Testis (tissue), 3 donors: ENCODE results near the gene NIPAL4. TPM values are rescaled to one million over a fixed set of nuclear protein-coding genes. Genes with fewer than 3 reads are reported as not detected.

Experiments
- DNase-seq: peaks from one replicate; pipeline ENCODE4 v3.0.0-alpha.2; 2019
- H3K27ac ChIP-seq, 2 donors: fragments of 200-600 bp; sonication (generic); one replicate each; pipeline ENCODE4 v1.5.1; 2019
- H3K27me3 ChIP-seq: fragments of 200-600 bp; sonication (generic); one replicate; pipeline ENCODE4 v1.5.1; 2019
- H3K36me3 ChIP-seq: fragments of 200-600 bp; sonication (generic); one replicate; pipeline ENCODE4 v1.5.1; 2017; ENCODE audit warnings: low read depth; ENCODE audit errors: missing control alignments
- H3K4me1 ChIP-seq: fragments of 200-600 bp; sonication (generic); one replicate; pipeline ENCODE4 v1.5.1; 2019
- H3K4me3 ChIP-seq, 2 donors: fragments of 200-600 bp; sonication (generic); one replicate each; pipeline ENCODE4 v1.5.1; 2017 to 2019
- H3K9me3 ChIP-seq: fragments of 200-600 bp; sonication (generic); one replicate; pipeline ENCODE4 v1.5.1; 2017
- POLR2A ChIP-seq: fragments of 450-650 bp; IDR thresholded peaks from one replicate; pipeline ENCODE4 v1.6.1; 2017; ENCODE audit warnings: antibody characterized with exemption, mild to moderate bottlenecking, moderate library complexity
- WGBS, 2 donors: methylation state at CpG; one replicate each; pipeline ENCODE4 v1.1.5; 2018; 5-methylcytosine and 5-hydroxymethylcytosine counted together
- intact Hi-C: fragments of 100-400 bp; cut with DNase I; formaldehyde crosslinking; loops from one replicate; pipeline ENCODE4 v1.15.1; 2023; ENCODE audit warnings: low total_unique reads
- polyA plus RNA-seq: library from polyadenylated mRNA; stranded (reverse); fragments of 350-450 nt; fragmentation: Illumina TruSeq; extraction: RNeasy Lipid Tissue Mini Kit (QIAGEN cat#74804); gene quantifications from one replicate; pipeline ENCODE4 v1.2.3, GENCODE V29; 2014; ENCODE audit warnings: low read depth, low replicate concordance; ENCODE audit not compliant: insufficient read depth
- total RNA-seq, 2 donors: library from RNA; depleted of rRNA; stranded (reverse); fragments of >200 nt; gene quantifications; one replicate each; pipeline ENCODE4 v1.2.3, GENCODE V29; 2016
- TF ChIP-seq, protein P1 (sequence below), 3 experiments: fragments of 450-650 bp in 2 of 3; fragments of 200-600 bp in 1 of 3; sonication (generic) in 1 of 3; IDR thresholded peaks; one replicate each; pipeline ENCODE4 v1.5.1; 2016 to 2019; ENCODE audit warnings: antibody characterized with exemption in 3 of 3, mild to moderate bottlenecking in 2 of 3, moderate library complexity in 1 of 3

NIPAL4 gene
- total and polyA plus RNA-seq, 3 donors from 2014 or later, result 0.08 to 0.18 TPM; not detected in 1

DNA sequence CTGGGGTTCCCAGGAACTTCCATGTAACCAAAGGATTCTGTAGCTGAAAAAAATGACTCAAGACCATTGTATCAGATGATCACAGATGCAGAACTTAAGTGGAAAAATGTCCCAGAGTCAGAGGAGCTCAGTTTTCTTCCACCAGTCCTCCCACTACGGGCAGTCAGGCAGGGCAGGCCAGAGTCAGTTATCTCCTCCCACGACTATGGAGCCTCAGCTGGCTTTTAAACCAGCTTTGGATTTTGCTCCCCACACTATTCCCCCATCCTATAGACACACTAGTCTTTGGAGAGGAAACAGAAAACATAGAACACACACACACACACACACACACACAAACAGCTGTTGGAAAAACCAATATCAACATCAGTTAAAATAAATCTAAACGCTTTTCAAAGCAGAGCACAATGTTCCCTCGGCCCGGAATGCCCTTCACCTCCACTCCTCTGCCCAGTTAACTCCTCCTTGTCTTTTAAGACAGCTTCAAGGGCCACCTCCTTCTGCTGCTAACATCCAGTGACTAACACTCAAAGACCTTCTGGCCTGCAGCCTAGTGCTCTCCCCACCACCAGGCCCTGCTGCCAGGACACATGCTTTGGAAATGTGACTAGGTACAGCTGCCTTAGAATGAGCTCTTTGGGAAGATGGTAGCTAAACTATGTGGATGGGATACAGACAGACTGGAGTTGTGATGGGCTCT, 56.8 kb downstream of the NIPAL4 start:
- H3K9me3 ChIP-seq, result no peaks in the 10 kb centered on the region
- TF ChIP-seq, protein P1, sequence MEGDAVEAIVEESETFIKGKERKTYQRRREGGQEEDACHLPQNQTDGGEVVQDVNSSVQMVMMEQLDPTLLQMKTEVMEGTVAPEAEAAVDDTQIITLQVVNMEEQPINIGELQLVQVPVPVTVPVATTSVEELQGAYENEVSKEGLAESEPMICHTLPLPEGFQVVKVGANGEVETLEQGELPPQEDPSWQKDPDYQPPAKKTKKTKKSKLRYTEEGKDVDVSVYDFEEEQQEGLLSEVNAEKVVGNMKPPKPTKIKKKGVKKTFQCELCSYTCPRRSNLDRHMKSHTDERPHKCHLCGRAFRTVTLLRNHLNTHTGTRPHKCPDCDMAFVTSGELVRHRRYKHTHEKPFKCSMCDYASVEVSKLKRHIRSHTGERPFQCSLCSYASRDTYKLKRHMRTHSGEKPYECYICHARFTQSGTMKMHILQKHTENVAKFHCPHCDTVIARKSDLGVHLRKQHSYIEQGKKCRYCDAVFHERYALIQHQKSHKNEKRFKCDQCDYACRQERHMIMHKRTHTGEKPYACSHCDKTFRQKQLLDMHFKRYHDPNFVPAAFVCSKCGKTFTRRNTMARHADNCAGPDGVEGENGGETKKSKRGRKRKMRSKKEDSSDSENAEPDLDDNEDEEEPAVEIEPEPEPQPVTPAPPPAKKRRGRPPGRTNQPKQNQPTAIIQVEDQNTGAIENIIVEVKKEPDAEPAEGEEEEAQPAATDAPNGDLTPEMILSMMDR (IDR thresholded peaks at IDR 0.05), result no peak
- no peak for TF ChIP-seq POLR2A
- H3K36me3 ChIP-seq, result no peaks in the 10 kb centered on the region
- H3K4me1 ChIP-seq, result peaks cover 20% of the 10 kb centered on the region
- intact Hi-C loops, result no loop called here
- H3K4me3 ChIP-seq, result no peak overlapping the region
- no peaks in the 10 kb centered on the region for H3K27me3 ChIP-seq
- WGBS, 2 donors, result 25 to 51% methylated on average over 5 of the region's 5 CpGs
- DNase-seq, result peak; percentile 71
- peak overlapping the region; percentile 29 to 59 for H3K27ac ChIP-seq

- DNase-seq, result no peak
- Histone ChIP-seq H3K27me3 (no peaks in the 10 kb centered on the region), H3K4me1 (peaks cover 15% of the 10 kb centered on the region), H3K36me3 (no peaks in the 10 kb centered on the region), H3K9me3 (no peaks in the 10 kb centered on the region), H3K27ac (no peak overlapping the region), H3K4me3 (no peak overlapping the region)
- WGBS, 2 donors, result 85 to 86% methylated on average over 6 of the region's 6 CpGs
- no peak for TF ChIP-seq POLR2A
- TF ChIP-seq, protein P1 (IDR thresholded peaks at IDR 0.05), result no peak
- intact Hi-C loops, result no loop called here
Observed at GRCh38 chr5:157518963-157519362, 59.0 kb downstream of the NIPAL4 start.

DNA sequence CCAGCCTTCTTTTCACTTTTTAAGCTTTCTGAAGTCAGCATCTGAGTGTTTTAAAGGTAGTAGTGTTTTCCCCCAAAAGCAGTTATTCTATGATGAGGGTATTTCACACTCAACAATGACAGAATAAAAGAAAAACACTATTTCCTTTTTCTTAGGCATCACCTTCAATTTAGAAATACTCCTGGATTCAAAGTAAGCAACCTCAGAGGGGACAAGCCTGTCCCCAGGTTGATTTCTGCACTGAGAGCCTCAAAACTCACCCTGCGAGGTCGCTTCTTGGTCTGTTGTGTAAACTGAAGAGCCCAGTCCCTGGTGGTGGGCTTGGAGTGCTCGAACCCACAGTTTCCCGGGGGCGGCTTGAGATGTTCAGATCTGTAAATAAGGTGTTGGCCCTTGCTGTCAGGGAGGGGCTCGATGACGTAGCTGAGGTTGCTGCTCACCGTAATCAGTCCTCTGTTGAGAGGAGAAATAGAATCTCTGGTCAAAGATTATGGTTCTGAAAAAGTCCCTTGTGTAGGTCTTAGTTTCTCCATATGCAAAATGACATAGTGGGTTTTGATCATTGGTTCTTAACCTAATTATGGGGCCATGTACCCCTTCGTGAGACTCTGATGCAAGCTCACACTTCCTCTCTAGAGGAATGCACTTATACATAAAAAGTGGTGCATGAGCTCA, 59.7 kb downstream of the NIPAL4 start:
- H3K4me1 ChIP-seq, result peaks cover 15% of the 10 kb centered on the region

GRCh38 chr5:157520911-157521703, 61.1 kb downstream of the NIPAL4 start:
- Histone ChIP-seq H3K4me1 (peaks cover 13% of the 10 kb centered on the region), H3K36me3 (no peaks in the 10 kb centered on the region), H3K9me3 (no peaks in the 10 kb centered on the region), H3K27me3 (no peaks in the 10 kb centered on the region), H3K4me3 (no peak overlapping the region), H3K27ac (no peak overlapping the region)
- intact Hi-C loops, result no loop called here
- TF ChIP-seq POLR2A, result no peak
- TF ChIP-seq, protein P1 (IDR thresholded peaks at IDR 0.05), result no peak
- WGBS, 2 donors, result 77 to 79% methylated on average over 8 to 9 of the region's 9 CpGs
- no peak for DNase-seq

More for the DNA sequence above, 59.7 kb downstream of the NIPAL4 start:
- WGBS, 2 donors, result 89 to 95% methylated on average over 9 of the region's 9 CpGs
- H3K36me3 ChIP-seq, result no peaks in the 10 kb centered on the region
- no peaks in the 10 kb centered on the region for H3K27me3 ChIP-seq
- no peak overlapping the region for H3K4me3 ChIP-seq
- no peak for DNase-seq
- no peak overlapping the region for H3K27ac ChIP-seq
- no peaks in the 10 kb centered on the region for H3K9me3 ChIP-seq
- intact Hi-C loops, result no loop called here
- TF ChIP-seq, protein P1 (IDR thresholded peaks at IDR 0.05), result no peak
- no peak for TF ChIP-seq POLR2A
